ENCODE measurements around the gene MFAP2.

The MFAP2 gene

DNA sequence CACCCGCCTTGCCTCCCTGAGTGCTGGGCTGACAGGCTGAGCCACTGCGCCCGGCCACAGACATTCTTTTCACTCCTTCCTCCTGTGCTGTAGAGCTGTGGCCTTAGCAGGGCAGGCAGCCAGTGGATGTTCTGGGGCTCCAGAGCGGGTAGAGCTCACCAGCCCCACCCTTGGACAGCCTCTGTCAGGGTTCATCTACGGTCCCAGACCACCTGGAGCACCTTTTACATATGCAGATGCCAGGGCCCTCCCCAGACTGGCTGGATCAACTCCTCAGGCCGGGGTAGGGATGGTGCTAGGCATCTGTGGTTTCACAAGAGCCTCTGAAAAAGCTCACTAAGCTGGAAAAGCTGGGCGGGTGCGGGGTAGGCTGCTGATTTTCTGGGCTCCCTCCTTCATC is 26.7 kb upstream of the MFAP2 start:
- no peak for DNase-seq

DNA sequence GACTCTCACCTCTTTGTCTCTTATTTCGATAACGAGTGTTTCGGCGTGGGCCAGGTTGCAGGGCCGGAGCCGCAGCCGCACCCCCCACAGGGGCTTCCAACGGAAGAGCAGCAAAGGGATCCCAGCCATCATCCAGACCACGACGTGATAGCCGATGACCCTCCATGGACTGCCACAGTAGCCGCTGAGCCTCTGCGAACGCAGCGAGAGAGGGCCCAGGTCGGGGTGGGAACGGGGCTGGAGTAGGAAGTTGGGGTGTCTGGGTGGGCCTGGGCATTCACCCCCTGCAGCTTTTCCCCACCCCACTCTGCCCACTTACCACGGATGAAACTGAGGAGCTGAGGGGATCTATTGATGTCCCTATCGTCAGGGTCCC is 24.9 kb upstream of the MFAP2 start:
- DNase-seq: no peak

DNA sequence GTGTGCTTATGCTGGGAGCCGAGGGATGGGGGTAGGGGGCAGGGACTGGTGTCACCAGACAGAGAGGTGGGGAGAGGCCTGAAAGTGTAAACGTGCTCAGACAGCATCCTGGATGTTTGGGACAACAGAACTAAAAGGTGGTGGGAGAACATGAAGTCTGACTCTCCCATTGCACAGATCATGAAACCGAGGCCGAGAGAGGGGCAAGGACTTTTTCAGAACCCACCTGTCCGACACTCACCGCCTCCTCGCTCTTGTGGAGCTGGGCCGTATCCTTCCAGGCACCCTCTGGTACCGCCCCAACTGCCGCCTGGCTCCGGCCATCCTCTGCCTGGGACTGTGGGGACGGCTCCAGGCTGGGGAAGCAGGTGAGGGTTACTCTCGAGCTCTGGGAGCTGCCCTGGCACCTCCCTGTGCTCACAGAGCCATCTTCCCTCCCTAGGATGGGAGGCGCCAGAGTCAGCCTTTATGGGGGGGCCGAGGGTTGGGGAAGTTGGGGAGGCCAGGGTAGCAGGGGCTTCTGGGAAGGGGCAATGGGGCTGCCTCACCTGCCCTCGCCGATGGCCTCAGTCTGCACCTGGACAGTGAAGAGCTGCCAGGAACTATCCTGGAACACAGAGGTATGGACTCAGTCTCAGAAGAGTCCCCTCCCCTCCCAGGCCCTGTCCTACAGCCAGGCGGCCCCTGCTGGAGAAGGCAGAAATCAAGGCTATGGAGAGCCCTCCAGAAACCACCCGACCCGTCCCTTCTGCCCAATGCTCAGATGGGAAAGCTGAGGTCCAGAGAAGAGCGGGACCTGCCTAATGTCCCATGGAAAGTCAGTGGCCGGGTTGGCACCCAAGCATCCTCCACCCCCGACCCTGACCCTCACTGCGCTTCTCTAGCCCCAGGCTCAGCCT is 24.3 kb upstream of the MFAP2 start:
- no peak for DNase-seq

DNA sequence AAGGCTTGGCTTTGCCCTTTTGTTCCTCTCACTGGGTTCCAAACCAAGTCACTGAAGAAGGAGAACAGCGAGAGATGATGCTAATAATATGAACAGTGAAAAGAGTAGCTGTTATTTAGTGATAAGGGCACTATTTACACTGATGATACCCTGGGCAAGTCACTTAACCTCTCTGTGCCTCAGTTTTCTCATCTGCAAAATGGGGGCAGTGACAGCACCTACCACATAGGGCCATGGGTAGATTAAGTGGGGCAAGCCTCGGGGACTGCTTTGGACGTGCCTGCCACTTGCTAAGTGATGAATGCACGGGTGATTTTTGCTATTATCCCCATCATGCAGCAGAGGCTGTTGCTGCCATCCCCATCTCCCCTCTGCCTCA is 22.1 kb upstream of the MFAP2 start:
- DNase-seq: no peak

DNA sequence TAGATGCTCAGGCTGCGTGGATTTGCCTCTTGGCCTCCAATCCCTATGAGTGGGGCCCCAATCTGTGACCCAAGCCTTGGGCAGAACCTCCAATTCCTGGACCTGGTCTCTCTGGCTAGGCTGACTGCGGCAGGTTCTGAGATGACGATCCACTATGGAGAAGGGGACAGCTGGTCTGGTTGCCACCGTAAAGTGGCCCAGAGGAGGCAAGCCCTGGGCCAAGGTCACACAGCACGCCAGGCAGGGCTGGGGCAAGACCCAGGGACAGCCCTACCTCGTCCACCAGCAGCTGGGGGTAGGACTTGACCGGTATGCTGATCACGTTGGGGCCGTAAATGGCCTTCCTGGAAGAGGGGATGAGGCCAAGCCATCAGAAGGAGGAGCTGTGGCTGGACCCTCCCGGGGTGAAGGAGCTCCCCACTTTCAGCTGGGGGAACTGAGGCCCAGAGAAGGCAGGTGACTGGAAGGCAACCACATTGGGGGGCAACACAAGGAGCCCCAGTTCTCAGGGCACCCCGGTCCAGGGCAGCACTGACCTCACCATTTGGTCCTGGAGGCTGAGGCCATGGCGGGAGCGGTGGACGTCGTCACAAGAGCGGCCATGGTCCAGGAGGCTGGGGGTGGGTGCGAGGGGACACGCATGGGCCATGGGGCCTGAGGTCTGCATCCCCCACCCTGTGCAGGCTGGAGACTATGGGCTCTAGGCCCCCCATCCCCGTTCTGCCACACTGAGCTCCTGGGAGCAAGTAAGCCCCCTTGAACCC is 21.5 kb upstream of the MFAP2 start:
- no peak for DNase-seq

DNA sequence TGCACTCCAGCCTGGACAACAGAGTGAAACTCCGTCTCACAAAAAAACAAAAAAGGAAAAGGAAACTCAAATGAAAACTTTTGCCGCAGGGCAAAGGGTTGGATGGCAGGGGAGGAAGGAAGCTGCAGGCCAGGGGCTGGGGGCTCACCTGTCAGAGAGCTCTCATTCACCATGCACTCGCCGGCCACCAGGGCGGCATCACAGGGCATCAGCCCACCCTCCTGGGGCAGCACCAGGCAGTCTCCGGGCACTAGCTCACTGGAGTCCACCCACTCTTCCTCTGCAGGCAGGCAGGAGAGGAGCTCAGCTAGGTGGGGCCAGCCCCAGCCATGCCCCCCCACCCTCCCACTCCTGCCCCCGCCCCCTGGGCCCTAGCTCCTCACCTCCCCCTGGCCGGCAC is 19.4 kb upstream of the MFAP2 start:
- no peak for DNase-seq

DNA sequence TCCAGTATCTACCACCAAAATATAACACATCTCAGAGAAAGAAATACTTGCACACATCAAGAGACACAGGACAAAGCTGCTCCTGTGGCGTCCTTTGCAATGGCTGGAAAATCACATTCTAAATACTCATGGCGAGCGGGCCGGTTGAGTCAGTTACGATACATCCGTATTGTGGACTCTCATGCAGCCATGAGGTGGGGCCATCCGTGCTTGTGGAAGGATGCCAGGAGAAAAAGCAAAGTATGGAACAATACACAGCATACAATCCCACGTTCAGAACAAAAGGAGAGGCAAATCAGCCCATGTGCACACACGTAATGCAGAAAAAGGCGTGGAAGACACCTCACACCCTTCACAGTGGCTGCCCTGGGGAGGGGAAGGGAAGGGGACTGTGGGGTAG is 18.2 kb upstream of the MFAP2 start:
- DNase-seq: no peak

DNA sequence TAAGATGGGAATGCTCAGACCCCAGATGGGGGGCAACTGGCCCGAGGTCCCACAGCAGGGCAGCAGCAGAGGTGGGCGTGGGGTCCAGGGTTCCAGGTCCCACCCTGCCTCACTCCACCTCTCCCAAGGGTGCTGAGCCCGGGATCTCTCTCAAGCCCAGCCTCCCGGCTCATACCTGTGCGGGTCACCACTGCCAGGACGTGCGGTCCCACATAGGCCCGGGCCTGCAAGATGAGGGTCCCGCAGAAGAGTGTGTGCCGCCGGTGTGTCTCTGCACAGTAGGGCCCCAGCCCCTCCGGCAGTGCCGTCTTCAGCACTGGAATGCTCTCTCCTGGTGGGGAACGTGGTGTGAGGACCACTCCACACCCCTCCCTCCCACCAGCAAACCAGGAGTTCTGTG is 16.4 kb upstream of the MFAP2 start:
- DNase-seq: no peak

DNA sequence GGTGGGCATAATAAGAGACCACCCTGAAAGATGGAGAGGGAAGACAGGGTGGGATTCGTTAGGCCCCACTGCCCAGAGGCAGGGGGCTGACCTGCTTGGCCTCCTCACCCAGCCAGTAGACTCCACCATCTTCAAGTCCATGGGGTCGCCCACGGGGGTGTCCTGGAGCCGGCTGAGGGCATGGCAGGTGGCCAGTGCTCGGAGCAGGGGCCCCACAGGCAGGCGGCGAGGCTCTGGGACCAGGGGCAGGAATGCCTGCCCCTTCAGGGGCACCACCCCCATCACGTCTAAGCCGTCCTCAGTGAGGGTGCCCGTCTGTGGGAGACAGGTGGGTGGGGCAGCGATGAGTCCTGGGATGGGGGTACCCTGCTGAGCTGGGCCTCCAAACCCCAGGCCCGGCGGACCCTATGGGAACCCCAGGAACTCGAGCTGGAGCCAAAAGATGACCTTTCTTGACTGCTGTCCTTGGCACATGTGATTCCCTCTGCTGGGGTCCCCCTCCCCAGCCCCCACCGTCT is 13.2 kb upstream of the MFAP2 start:
- DNase-seq: no peak

DNA sequence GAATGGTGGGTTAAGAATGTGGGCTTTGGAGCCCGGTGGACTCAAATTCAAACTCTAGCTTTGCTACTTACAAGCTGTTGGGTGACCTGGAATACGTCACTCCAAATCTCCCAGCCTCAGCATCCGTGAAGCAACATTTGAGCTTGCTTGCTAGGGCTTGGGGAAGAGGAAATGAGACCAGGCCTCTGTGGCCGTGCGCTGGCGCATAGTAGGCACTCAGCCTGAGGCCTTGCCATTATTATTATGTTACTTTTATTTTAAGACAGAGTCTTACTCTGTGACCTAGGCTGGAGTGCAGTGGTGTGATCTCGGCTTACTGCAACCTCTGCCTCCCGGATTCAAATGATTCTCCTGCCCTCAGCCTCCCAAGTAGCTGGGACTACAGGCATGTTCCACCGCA is 12.3 kb upstream of the MFAP2 start:
- no peak for DNase-seq

DNA sequence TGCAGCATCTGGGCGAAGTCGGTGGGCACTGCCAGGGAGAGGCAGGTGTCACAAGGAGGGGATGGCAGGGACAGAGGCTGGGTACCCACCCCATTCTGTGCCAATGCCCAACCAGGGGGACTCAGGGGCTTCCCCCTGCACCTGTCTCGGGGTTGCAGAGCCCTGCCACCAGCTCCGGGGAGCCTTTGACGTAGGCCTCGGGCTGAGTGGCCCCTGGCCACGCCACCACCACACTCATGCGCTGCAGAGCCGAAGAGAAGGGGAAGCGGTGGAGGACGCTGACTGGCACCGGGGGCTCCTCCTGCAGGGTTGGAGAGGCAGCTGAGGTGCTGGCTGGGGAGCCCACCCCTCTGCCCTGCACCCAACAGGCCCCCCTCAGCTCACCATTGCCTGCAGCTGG is 11.7 kb upstream of the MFAP2 start:
- DNase-seq: no peak

DNA sequence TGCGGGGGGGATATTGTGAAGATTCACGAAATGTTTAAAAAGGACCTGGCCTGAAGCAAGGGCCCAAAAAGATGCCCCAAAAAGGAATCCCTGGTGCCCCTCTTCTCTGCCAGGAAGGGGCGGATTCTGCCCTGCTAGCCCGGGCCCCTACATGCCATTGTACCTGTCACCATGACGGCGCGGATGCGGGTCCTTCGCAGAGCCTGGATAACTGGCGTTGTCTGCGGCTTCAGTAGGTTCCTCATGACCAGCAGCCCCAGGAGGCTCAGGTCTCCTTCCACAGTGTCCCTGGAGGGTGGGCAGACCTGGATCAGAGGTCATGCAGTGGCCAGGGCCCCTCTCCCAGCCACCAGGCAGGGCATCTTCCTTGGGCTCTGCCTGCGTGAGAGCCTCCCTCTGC is 11.2 kb upstream of the MFAP2 start:
- DNase-seq: no peak

DNA sequence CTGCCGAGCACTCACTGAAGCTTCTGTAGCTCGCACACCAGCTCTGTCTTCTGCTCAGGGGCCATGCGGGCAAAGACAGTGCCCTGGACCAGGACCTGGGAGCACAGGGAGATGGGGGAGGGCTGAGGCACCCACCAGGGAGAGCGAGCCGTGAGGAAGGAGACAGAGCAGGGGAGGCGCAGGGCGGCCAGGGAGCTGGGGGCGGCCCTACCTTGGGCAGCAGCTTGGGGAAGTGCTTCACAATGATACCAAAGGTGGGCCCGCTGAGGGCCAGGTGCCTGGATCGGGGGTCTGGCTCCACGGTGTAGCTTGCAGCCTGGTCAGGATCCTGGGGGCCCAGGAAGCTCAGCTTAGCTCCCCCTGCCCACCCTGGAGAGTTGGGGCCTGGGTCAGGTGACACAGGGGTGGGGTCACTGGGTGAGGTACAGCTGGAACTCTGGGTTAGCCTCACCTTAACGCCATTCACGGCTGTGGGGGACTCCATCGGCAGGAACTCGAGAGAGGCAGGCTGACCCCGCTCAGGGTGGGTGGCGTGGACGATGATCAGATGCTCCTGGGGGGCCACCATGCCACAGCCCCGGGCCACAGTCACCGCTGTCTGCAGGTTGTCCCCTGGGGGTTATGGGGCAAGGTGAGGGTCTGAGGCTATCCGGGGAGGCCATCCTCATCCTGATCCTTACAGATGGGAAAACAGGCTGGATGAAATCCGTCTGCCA is 9.4 kb upstream of the MFAP2 start:
- no peak for DNase-seq

DNA sequence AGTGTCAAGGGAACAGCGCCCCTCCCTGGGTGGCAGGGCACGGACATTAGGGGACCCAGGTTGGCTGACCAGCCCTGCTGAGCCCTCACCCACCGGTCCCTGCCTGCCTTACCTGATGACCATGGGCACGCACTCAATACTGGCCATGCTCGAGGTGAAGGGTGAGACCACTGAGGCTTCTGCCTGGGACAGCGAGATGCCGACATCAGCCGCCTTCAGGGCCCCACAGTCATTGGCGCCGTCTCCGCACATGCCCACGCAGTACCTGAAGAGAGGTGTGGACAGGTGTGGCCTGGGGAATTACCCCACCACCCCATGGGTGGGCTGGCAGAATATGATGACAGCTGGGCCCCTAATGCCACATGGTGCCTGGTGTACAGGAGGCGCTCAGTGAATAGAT is 7.8 kb upstream of the MFAP2 start:
- no peak for DNase-seq

DNA sequence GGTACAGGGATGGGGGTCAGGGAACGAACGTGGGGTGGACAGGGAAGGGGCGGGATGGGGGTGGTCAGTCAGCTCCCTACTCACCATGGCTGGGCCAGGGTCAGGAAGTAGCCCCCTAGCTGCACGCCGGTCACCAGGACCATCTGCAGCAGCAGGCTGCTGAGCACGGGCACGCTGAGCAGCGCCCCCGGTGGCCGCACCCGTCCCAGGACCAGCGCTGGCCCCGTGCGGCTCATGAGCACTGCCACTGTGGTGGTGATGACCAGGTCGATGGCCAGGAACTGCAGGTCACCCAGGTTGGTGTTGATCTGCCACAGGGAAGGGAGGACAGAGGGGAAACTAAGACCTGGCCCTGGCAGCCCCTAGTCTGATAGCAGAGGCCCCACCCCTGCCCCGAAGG is 6.5 kb upstream of the MFAP2 start:
- DNase-seq: no peak

DNA sequence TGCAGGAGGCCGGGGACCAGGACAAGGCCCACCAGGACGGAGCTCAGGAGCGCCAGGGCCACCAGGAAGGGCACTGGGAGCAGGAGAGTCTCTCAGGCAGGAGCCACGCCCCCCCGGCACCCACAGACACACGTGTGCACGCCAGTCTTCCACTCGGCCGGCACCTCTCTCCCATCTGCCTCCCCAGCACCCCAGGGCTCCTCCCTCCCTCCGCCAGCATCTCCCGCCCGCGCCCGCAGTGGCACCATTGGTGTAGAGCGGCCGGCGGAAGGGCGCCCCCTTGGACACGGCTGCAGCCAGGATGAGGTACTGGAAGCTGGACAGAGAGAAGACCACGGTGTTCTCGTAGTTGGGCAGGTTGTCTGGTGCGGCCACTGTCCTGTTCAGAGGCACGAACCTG is 6.1 kb upstream of the MFAP2 start:
- DNase-seq: no peak

DNA sequence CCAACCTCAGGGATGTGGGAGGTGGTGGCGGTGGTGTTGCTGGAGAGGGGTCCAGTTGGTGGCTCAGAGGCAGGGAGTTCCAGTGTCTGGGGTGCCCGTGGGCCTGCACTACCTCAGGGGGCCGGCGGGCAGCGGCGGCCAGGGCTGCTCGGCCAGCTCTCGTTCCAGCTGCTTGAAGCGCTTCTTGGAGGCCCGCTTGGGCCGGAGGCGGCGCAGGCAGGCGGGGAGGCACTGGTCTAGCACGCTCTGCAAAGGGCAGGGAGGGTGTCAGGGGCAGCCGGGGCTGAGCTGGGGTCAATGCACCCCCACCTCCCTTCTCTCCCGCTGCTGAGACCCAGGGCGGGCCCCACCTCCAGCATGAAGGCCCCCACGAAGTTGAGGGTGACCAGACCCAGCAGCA is 5.7 kb upstream of the MFAP2 start:
- no peak for DNase-seq

DNA sequence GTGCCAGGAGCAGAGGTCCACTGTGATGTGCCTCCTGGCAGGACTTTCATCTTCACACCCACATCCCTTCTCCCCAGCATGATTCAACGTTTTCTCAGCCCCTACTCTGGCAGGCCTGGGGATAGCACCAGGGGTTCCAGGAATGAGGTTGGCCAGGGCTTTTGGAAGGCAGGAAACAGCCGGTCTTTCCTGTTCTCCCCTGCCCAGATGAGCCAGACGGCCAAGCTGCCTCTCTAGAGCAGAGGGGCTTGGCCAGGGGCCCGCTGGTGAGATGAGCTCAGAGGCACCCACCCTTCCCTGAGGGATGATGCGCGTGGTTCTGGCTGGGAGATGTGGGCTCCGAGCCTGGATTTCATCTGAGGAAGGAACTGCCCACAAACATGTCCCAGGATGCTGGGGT is 4.3 kb upstream of the MFAP2 start:
- DNase-seq: no peak

DNA sequence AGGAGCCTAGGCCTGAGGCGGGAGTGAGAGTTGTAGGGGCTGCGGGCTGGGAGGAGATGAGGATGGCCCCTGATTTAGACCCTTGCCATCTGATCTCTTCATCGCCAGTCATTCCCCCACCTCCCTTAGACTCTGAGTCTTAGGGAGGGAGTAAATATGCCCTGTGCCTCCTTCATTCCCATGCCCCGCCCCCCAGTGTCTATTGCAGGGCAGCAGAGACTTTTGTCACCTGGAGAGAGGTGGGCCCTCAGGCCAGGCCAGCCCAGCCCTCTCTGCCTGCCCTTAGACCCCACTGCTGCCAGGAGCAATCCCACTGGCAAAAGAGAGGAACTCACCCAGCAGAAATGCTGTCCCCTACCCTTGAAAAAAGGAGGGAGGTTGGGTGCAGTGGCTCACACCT is 3.2 kb upstream of the MFAP2 start:
- no peak for DNase-seq

DNA sequence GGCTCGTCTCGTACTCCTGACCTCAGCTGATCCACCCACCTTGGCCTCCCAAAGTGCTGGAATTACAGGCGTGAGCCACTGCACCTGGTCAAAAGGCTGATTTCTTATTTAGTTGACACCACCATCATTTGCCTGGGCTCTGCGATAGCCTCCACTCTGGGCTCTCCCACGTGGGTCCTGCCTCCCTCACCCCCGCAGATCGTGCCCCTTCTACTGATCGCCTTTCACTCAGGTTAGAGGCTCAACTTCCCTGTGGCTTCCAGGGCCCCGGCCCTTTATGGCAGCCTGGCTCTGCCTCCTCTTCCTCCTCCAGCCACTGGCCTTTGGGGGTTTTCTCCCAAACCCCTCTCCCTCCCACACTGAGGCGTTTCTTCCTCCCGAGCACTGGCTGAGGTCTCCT is 2.5 kb upstream of the MFAP2 start:
- DNase-seq: no peak

DNA sequence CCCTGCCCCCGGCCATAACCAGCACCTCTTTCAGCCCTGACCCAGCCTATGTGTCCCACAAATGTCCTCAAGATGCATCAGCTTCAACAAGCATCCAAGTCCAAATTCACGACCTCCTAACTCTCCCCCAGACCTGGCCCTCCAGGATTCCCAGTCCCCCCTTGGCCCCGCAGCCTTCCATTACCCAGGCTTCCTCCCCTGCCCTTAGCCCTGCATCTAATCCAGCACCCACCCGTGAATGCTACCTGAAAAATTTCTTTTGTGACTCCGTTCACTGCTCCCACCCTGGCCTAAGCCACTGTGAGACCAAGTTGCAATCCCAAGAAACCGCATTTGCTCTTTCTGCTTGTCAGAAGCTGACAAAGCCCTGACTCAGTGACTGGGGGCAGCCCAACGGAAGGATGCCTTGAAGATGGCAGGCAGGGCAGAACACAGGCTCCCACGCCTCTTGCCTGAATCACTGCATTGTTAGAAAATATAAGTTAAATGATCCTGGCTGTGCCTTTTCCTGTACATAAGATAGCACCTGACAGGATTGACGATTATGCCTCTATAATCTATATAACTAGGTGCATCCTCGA is 939 bp upstream of the MFAP2 start:
- no peak for DNase-seq

DNA sequence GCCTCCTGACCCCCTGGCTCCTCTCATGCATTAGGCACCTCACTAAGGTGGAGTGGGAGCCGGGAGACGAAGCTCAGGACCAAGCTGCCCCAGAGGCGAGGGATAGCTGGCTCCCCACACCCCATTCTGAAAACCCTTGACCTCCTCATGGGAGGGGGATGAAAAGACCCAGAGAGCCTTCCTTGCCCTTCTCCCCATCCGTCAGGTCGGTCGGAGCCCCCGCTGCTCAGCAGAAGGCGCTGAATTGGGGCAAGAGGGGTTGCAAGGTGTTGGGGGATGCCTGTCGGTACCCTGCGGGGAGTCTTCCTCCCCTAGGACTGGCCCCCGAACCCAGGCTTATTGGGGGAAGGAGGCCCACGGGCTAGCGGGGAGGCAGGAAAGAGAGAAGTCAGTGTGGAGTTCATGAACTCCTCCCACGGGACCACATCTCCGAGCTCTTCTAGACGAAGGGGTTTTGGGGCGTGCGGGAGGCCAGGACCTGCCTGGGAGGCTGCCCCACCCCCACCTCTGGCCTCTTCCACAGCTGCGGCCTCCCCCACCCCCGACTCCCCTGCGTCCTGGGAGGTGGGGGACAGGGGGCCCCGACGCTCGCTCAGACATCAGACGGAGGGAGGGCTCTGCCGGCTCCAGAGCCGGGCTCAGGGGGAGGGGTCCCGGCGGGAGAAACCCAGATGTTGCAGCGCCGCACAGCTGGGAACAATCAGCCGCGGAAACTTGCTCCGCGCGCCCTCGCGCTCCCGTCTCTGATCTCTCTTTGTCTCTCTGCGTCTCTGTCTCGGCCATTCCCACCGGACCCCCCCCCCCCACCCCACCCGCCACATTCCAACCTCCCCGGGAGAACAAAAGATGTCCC is 719 bp downstream of the MFAP2 start:
- no peak for DNase-seq
